ENCODE results near the gene PAXX.
"Not testable (repeated sequence)": the region's sequence is repeated elsewhere in the genome, so short reads cannot be mapped to it uniquely, and the experiment has no call there.

Gene PAXX

DNA sequence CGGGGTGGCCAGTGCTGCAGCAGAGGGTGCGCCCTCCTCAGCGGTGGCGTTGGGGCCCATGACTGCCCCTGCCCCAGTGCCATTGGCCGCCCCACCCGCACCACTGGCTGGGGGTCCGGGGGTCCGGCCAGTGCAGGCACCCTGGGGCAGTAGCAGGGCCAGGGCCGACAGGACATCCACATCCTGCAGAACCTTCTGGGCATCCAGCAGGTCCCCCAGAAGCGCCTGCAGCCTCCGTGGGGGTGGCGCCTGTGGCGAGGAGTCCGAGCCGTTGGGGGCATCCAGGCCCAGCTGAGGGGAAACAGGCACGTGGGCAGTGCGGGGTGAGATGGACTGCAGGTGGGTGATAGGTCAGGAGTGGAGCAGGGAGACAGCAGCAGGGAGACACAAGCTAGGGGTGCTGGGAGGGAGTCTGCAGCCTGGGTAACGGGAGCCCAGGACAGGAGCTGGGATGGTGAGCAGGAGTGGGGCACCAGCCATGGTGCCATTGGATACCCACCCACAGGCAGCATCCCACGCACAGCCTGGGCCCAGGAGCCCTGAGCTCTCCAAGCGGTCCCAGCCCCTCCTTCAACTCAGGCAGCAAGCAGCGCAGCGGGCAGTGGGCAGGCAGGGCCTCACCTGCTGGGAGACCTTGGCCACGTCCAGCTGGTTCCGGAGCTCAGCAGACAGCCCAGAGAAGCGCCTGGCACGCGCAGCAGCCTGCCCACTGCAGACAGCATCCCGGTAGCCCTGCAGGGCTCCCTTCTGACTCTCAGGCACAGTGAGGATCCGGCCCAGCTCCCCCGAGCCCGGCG, 28.7 kb downstream of the PAXX start:
- no peak for FAIRE-seq

DNA sequence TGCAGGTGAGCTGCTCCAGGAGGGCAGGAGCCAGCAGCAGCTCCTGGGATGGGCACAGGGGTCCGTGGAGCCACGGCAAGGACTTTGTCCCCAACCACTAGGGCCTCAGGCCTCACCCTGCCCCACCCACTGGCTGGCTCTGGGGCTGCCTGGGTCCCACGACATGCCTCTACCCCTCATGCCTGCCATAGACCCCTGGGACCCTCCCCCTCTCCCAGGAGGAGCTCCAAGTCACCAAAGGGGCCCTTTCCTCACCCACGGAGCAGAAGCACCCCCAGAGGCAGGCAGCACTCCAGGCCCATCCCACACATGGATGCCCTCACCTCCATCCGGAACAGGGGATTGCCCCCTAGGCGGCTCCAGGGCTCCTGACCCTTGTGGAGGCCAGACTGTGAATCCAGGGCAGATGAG, 29.4 kb downstream of the PAXX start:
- no peak for FAIRE-seq

- peak; percentile 96 for FAIRE-seq
These were observed 29.9 kb downstream of the PAXX start for GRCh38 chr9:137021979-137022661.

- no peak for FAIRE-seq
These were observed 30.4 kb downstream of the PAXX start for GRCh38 chr9:137022662-137023008.

DNA sequence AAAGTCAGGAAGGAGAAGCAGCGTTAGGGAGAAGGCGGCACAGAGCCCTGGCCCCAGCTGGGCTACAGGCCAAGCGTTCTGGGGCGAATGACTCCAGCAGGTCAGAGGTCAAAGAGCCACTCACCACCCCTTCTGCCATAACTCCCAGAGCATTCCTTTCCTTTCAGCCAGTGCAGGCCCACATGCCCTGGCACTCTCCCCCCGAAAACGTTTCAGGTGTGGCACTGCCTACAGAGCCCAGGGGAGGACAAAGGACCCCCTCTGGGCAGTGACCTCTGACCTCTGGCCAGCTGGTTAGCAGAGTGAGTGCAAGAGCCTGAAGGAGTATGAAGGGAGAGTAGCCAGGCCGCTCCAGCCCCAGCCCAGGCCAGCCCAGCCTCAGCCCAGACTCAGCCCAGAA, 30.9 kb downstream of the PAXX start:
- no peak for FAIRE-seq

DNA sequence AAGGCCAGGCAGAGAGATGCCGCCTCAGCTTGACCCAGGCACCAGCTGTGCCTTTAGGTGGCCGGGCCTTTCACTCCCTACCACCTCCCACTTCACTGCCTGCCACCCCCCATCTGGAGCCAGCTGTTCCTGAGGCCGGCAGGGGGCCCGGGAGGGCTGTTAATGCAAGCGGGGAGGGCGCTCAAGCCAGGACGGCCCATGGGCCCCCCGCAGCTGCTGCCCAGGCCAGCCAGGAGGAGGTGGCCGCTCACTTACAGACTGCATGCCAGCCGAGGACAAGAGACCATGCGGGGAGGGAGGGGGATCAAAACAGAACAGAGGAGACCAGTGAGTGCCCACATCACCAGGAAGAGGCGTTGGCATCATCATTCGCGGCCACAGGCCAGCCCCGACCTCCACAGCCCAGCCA, 31.4 kb downstream of the PAXX start:
- no peak for FAIRE-seq

- no peak for FAIRE-seq
These were observed 33.3 kb downstream of the PAXX start for GRCh38 chr9:137025517-137025966.

DNA sequence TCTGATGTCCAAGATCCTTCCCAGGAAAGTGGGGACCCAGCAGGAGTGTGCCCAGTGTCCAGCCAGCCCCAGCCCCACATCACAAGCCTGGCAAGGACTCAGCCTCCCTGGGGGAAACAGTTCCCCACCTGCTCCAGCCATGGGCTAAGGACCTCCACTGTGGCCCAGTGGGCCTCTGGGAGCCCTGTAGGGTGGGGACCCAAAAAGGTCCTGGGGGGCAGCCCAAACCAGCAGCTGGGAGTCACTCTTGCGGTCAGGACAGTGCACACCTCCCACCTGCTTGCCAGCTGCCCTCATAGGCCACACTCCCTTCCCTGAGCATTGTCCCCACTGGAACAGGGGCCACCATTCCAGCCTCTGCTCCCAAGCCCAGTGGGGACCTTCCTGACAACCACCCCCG, 34.2 kb downstream of the PAXX start:
- FAIRE-seq, result no peak

- no peak for FAIRE-seq
These were observed 34.6 kb downstream of the PAXX start for GRCh38 chr9:137026828-137027227.

DNA sequence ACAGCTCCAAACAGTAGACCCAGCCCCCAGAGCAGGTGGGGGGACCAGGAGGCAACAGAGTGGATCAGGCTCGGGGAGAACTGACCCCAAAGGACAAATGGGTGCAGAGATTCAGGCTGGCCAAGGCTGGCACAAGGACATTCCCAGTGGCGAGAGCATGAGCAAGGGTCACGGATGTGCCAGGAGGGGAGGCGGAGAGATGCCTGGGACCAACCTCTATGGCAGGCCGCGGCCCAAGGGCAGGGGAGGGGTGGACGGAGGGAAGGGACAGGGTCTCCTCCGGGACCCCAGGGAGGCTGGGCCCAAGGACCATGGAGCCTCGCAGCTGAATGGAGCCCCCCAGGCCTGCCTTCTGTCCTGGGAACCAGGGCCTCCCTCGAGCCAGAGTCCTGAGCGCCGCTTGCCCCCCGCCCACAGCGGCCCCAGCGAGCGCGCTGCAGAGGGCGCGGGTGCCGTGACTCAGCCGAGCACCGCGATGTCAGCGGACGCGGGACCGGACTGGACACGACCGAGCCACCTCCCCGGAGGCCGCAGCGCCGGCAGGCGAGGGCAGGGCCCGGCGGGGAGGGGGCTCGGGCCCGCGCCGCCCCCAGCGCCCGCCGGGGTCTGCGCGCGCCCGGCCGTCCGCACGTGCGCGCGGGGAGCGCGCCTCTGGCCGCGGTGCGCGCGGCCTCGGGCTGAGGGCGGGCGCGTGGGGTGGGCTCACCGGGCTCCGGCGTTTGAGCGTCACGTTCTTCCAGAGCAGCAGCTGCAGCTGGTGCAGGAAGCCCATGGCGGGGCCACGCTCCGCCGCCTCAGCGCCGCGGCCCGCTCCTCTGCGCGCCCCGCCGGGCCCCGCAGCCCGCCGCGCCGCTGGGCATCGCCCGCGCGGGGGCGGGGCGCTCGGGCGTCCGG, 35.4 kb downstream of the PAXX start, which contains the start of gene ABCA2:
ABCA2 (minus strand) TSS at position 869 of the 894 bp plus-strand sequence; CDS start at position 772, 97 bp downstream.
- FAIRE-seq, result no peak

GRCh38 chr9:137028263-137029057, 36.2 kb downstream of the PAXX start:
- no peak for FAIRE-seq

DNA sequence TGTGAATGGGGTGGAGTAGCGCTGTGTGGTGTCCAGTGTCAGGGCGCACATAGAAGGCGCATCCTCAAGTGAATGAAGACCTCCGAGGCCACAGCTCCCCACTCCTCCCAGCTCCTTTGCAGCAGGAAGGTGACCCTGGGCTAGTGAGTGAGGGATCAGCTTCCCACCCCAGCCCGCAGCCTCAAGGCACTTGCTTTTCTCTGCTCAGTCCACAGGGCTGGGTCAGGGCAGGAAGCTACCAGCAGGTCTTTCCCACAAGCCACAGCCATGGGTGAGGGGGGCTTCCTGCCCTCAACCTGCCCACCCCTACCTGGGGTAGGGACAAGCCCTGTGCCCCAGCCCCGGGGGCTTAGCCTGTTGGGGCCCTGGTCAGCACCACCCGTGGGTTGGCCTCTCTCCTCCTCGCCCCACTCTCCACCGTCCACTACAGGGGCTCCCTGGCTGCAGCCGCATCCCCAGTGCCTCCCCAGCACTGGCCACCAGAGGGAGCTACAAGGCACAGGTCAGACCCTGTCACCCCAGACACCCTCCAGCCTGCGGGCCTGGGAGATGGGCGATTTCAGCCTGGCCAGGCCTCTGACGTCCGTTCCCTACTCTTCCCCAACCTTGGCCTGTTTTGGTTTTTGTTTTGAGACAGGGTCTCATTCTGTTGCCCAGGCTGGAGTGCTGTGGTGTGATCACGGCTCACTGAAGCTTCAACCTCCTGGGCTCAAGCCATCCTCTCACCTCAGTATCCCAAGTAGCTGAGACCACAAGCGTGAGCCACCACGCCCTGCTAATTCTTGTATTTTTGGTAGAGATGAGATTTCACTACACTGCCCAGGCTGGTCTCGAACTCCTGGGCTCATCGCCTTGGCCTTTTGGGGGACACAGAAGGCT, 37.1 kb downstream of the PAXX start:
- FAIRE-seq, result peak; percentile 42

GRCh38 chr9:137030006-137030405, 37.8 kb downstream of the PAXX start:
- no peak for FAIRE-seq

- no peak for FAIRE-seq
These were observed 38.6 kb downstream of the PAXX start for GRCh38 chr9:137030538-137031527.

- no peak for FAIRE-seq
These were observed 39.9 kb downstream of the PAXX start, which contains the start of gene FUT7 for GRCh38 chr9:137031904-137032640. Gene FUT7, minus strand, starts transcription at chr9:137032088. Its CDS starts 97 bp downstream, at chr9:137031991.

- no peak for FAIRE-seq
These were observed 40.6 kb downstream of the PAXX start for GRCh38 chr9:137032858-137033257.

GRCh38 chr9:137033481-137033880, 41.3 kb downstream of the PAXX start:
- not testable (repeated sequence) for FAIRE-seq

- no peak for FAIRE-seq
These were observed 42.0 kb downstream of the PAXX start for GRCh38 chr9:137034039-137034708.

Data from G401.6 (cell line).